Heart right ventricle (tissue), 16 donors: ENCODE results near the gene MUC5AC. TPM values are rescaled to one million over a fixed set of nuclear protein-coding genes. Genes with fewer than 3 reads are reported as not detected.
A peak's percentile ranks its signal among the peaks of the same experiment; 100 is the strongest.

Source experiments
- ATAC-seq, 8 donors: fragments of 200-7000 bp; cut with Tn5 transposase; one replicate each; pipeline ENCODE4 v1.9.1; 2020; ENCODE audit warnings: mild to moderate bottlenecking in 8 of 8, moderate library complexity in 8 of 8, moderate number of reproducible peaks in 1 of 8
- DNase-seq, 2 donors: peaks; one replicate each; pipeline ENCODE4 v3.0.0-alpha.2; 2020
- H3K27ac ChIP-seq, 10 donors: fragments of 200-600 bp; sonication (generic) in 2 of 10; one replicate each; pipeline versions ENCODE4 v1.5.0 to v1.8.0; 2020 to 2022; ENCODE audit warnings: mild to moderate bottlenecking in 3 of 10
- H3K27me3 ChIP-seq, 7 donors: fragments of 200-600 bp; one replicate each; pipeline ENCODE4 v1.8.0; 2021 to 2022; ENCODE audit warnings: mild to moderate bottlenecking in 2 of 7
- H3K36me3 ChIP-seq, 9 donors: fragments of 200-600 bp; sonication (generic) in 1 of 9; one replicate each; pipeline versions ENCODE4 v1.5.0 to v1.8.0; 2020 to 2022; ENCODE audit warnings: mild to moderate bottlenecking in 2 of 9
- H3K4me1 ChIP-seq, 9 donors: fragments of 200-600 bp; sonication (generic) in 1 of 9; one replicate each; pipeline versions ENCODE4 v1.5.0 to v1.8.0; 2020 to 2022; ENCODE audit warnings: mild to moderate bottlenecking in 4 of 9
- H3K4me3 ChIP-seq, 10 donors: fragments of 200-600 bp; sonication (generic) in 2 of 10; one replicate each; pipeline versions ENCODE4 v1.5.0 to v1.8.0; 2020 to 2022; ENCODE audit warnings: mild to moderate bottlenecking in 7 of 10, moderate library complexity in 2 of 10
- H3K9me3 ChIP-seq, 11 donors: fragments of 200-600 bp in 10 of 11; sonication (generic) in 2 of 11; one replicate each; pipeline versions ENCODE4 v1.5.0 to v1.8.0; 2013 to 2022; ENCODE audit warnings: mild to moderate bottlenecking in 2 of 11, control low read depth in 1 of 11, moderate library complexity in 1 of 11
- WGBS, 2 donors: extraction: QIAGEN DNeasy Blood & Tissue Kit; methylation state at CpG; one replicate each; pipeline ENCODE4 v1.1.7; 2013; ENCODE audit warnings: inconsistent platforms in 1 of 2; 5-methylcytosine and 5-hydroxymethylcytosine counted together
- intact Hi-C, 10 donors: fragments of 100-400 bp; cut with DNase I; formaldehyde crosslinking; loops; one replicate each; pipeline versions ENCODE4 v1.11.1 to v1.14.2; 2022
- polyA plus RNA-seq, 2 donors: library from polyadenylated mRNA; stranded (reverse); fragments of 200-250 nt; gene quantifications; one replicate each; pipeline ENCODE4 v1.2.3, GENCODE V29; 2013
- total RNA-seq, 10 donors: library from RNA; stranded (reverse); fragmentation: NEBNext Ultra II Directional in 3 of 10; extraction: Animal tissue kit (Norgen Biotek cat#: 25700) in 3 of 10; gene quantifications; one replicate each; pipeline versions ENCODE4 v1.2.1 to v1.2.4, GENCODE V29; 2021 to 2023
- TF ChIP-seq, protein P1 (sequence below), 9 donors: fragments of 200-600 bp; sonication (generic) in 2 of 9; IDR thresholded peaks; one replicate each; pipeline versions ENCODE4 v1.5.0 to v1.8.0; 2021 to 2022; ENCODE audit warnings: antibody characterized with exemption in 9 of 9, mild to moderate bottlenecking in 5 of 9, moderate library complexity in 1 of 9
- donor health status: Arrhythmogenic right ventricular cardiomyopathy.
- donor health status: ischemic (EF 13 %, LVEDD 7.1; RV severe dilation, severe dysfunction).
- donor health status: healthy with polysubstance abuse.
- donor health status: DM: no; HTN: yes; CAD: no.
- donor health status: DM: no; HTN: no; CAD: no.
- donor health status: ischemic (EF 25% LVEDD 6.9; RV normal size, moderate dysfunction).
- donor health status: ischemic (EF 25% LVEDD 5.7; RV mildly dilated, moderate dysfunction).
- donor health status: healthy.
- donor health status: DM: yes; HTN: yes; CAD: no.
- donor health status: Ischemic cardiomyopathy.
- donor health status: ischemic (EF 35%, LVEDD 5.7; RV mildly dilated, moderate dysfunction).
- donor health status: nonischemic (EF 11% LVEDD 7.7; RV severe dilation, severe dysfunction).
- donor health status: DM: yes; HTN: yes; CAD: no.
- donor health status: PGD.
- donor health status: ischemic (EF 29% LVEDD 5.4; RV normal size, mild dysfunction).
- donor health status: nonischemic (EF 23%, LVEDD 6.1; RV moderate dilation, normal function).

MUC5AC gene
- total and polyA plus RNA-seq, 12 donors, result not detected

DNA sequence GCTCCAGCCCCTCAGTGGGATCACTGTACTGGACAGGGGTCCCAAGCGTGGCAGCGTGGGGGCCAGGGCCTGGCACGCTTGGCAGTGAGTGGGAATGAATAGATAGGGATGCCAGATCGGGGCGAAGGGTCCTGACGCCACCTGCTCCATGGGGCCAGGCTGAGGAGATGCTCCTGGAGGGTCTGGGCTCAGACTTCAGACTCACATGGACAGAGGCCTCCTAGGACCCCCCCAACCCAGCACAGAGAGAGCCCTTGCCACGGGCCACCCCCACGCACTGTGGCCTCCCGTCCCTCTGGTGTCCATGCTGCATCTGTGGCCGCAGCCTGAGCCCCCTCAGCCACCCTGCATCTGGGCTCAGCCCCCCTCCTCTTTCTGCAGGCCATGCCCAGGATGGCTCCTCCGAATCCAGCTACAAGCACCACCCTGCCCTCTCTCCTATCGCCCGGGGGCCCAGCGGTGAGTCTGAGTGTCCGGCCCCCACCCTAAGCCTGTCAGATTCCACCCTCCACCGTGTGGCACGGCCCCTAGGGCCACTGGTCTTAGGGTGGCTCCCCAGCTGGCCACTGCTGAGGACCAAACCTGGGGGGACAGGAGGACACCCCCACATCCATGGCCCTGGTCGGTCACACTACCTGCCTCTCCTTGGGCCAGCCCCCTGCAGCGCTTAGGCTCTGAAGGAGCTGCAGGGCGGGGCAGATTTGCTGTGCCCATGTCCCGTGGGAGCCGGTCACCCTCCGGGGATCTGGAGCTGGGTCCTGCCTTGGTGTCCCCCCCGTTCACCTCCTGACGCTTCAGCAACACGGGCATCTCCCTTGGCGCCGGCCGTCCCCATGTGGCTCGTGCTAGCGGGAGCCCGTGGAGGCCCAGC, 2.7 kb downstream of the MUC5AC start:
- no peak overlapping the region for H3K4me3 ChIP-seq
- ATAC-seq (no peak), DNase-seq (peak in 1 of 2 donors; percentile 9)
- intact Hi-C loops, result no loop called here
- TF ChIP-seq, protein P1, sequence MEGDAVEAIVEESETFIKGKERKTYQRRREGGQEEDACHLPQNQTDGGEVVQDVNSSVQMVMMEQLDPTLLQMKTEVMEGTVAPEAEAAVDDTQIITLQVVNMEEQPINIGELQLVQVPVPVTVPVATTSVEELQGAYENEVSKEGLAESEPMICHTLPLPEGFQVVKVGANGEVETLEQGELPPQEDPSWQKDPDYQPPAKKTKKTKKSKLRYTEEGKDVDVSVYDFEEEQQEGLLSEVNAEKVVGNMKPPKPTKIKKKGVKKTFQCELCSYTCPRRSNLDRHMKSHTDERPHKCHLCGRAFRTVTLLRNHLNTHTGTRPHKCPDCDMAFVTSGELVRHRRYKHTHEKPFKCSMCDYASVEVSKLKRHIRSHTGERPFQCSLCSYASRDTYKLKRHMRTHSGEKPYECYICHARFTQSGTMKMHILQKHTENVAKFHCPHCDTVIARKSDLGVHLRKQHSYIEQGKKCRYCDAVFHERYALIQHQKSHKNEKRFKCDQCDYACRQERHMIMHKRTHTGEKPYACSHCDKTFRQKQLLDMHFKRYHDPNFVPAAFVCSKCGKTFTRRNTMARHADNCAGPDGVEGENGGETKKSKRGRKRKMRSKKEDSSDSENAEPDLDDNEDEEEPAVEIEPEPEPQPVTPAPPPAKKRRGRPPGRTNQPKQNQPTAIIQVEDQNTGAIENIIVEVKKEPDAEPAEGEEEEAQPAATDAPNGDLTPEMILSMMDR (IDR thresholded peaks at IDR 0.05), result no peak
- no peak overlapping the region for H3K27ac ChIP-seq
- 88 to 89% methylated on average over 32 of the region's 32 CpGs for WGBS, 2 donors
- no peaks in the 10 kb centered on the region for H3K9me3 ChIP-seq
- no peaks in the 10 kb centered on the region for H3K36me3 ChIP-seq
- no peaks in the 10 kb centered on the region for H3K4me1 ChIP-seq
- peaks cover 0 to 29% (median 9%) of the 10 kb centered on the region in 7 donors for H3K27me3 ChIP-seq

- H3K36me3 ChIP-seq, result no peaks in the 10 kb centered on the region
- H3K27me3 ChIP-seq, result peaks cover 0 to 29% (median 10%) of the 10 kb centered on the region in 7 donors
- WGBS, 2 donors, result 78 to 81% methylated on average over 41 to 42 of the region's 42 CpGs
- H3K27ac ChIP-seq, result no peak overlapping the region
- no peak for ATAC-seq
- peak in 1 of 2 donors; percentile 6 for DNase-seq
- intact Hi-C loops, result no loop called here
- no peaks in the 10 kb centered on the region for H3K4me1 ChIP-seq
- H3K4me3 ChIP-seq, result no peak overlapping the region
- TF ChIP-seq, protein P1 (IDR thresholded peaks at IDR 0.05), result no peak
- no peaks in the 10 kb centered on the region for H3K9me3 ChIP-seq
Observed at GRCh38 chr11:1161410-1162137, 3.8 kb downstream of the MUC5AC start.

GRCh38 chr11:1162138-1162475, 4.4 kb downstream of the MUC5AC start:
- Histone ChIP-seq H3K27ac (no peak overlapping the region), H3K4me1 (no peaks in the 10 kb centered on the region), H3K4me3 (no peak overlapping the region), H3K9me3 (no peaks in the 10 kb centered on the region), H3K36me3 (no peaks in the 10 kb centered on the region), H3K27me3 (peaks cover 0 to 29% (median 10%) of the 10 kb centered on the region in 7 donors)
- ATAC-seq (no peak), DNase-seq (no peak)
- 81 to 83% methylated on average over 18 to 21 of the region's 21 CpGs for WGBS, 2 donors
- TF ChIP-seq, protein P1 (IDR thresholded peaks at IDR 0.05), result no peak
- intact Hi-C loops, result no loop called here

DNA sequence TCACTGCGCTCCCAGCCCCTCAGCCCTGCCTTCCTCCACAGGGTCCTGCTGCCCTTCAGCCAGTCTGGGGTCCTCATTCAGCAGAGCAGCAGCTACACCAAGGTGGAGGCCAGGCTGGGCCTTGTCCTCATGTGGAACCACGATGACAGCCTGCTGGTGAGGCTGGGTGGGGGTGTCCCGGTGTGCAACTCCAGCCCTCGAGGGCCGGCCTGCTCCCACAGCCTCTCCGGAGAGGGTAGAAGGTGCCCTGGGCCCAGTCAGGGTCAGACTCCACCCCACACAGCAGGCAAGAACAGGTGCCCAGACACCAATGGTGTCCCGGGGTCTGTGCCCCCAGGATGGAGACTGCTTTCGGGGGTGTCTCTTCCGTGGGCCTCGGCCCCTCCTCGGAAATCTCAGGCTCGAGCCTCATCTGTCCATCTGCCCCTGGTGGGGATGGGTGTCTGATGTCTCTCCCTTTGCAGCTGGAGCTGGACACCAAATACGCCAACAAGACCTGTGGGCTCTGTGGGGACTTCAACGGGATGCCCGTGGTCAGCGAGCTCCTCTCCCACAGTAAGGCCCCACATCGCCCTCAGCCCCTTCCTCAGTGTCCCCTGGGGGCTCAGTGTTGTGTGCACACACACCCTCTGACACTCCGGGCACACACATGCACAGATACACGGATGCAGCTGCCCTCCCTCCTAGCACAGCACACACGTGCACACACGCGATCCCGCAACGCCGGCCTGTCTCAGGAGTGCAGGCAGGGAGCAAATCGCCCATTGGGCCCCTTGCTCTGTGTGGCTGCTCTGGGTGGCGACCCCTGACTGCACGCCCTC, 4.9 kb downstream of the MUC5AC start:
- 80 to 84% methylated on average over 28 of the region's 28 CpGs for WGBS, 2 donors
- peak in 1 of 8 donors; percentile 16 for ATAC-seq
- H3K27me3 ChIP-seq, result peaks cover 0 to 29% (median 10%) of the 10 kb centered on the region in 7 donors

More for the DNA sequence above, 4.9 kb downstream of the MUC5AC start:
- intact Hi-C loops, result no loop called here
- H3K36me3 ChIP-seq, result no peaks in the 10 kb centered on the region
- no peak for DNase-seq
- H3K9me3 ChIP-seq, result no peaks in the 10 kb centered on the region
- no peak overlapping the region for H3K27ac ChIP-seq
- H3K4me3 ChIP-seq, result no peak overlapping the region
- no peaks in the 10 kb centered on the region for H3K4me1 ChIP-seq
- TF ChIP-seq, protein P1 (IDR thresholded peaks at IDR 0.05), result no peak
